H1 (cell line): ENCODE results near the gene NEK10. TPM values are rescaled to one million over a fixed set of nuclear protein-coding genes. Genes with fewer than 3 reads are reported as not detected.
A peak's percentile ranks its signal among the peaks of the same experiment; 100 is the strongest.

Experiments used
- CTCF ChIA-PET: fragments of 300-600 bp; sonication (Branson Sonifier 250); formaldehyde crosslinking; loops from one replicate; lab custom pipeline; 2021; ENCODE audit not compliant: partially characterized antibody; lab: Charles Lee
- POLR2A ChIA-PET: fragments of 300-600 bp; sonication (Branson Sonifier 250); formaldehyde crosslinking; loops from one replicate; lab custom pipeline; 2021; ENCODE audit warnings: inconsistent platforms; ENCODE audit not compliant: partially characterized antibody; lab: Charles Lee
- DNase-seq, 2 experiments: peaks; one replicate each; pipeline versions ENCODE4 v3.0.0 to v3.0.0-alpha.2; 2010 to 2022; ENCODE audit warnings: low spot score in 2 of 2, low read depth in 1 of 2, mixed read lengths in 1 of 2
- FAIRE-seq: peaks from 2 replicates; lab custom pipeline; 2011; peaks lifted over from hg19 to GRCh38; lab: Jason Lieb, UNC
- H2AFZ ChIP-seq: 2 replicates; pipeline ENCODE4 v1.8.1; 2012; ENCODE audit warnings: low read length, inconsistent platforms
- H2AK5ac ChIP-seq: 2 replicates; pipeline ENCODE4 v1.6.1; 2013; ENCODE audit warnings: low read depth, low read length
- H2BK120ac ChIP-seq: replicated peaks from 2 replicates; pipeline ENCODE3; 2013; ENCODE audit warnings: low read depth, low read length, inconsistent platforms
- H2BK12ac ChIP-seq: 2 replicates; pipeline ENCODE4 v1.6.1; 2013; ENCODE audit warnings: low read depth, low read length
- H2BK15ac ChIP-seq: 2 replicates; pipeline ENCODE4 v1.6.1; 2013; ENCODE audit warnings: low read length
- H2BK20ac ChIP-seq: 2 replicates; pipeline ENCODE4 v1.6.1; 2013; ENCODE audit warnings: low read length
- H2BK5ac ChIP-seq: 2 replicates; pipeline ENCODE4 v1.6.1; 2013; ENCODE audit warnings: low read depth, low read length
- H3K14ac ChIP-seq: 2 replicates; pipeline ENCODE4 v1.6.1; 2013; ENCODE audit warnings: inconsistent platforms; ENCODE audit not compliant: insufficient read length
- H3K18ac ChIP-seq: 2 replicates; pipeline ENCODE4 v1.6.1; 2013; ENCODE audit warnings: low read length; ENCODE audit errors: extremely low read depth
- H3K23ac ChIP-seq: 2 replicates; pipeline ENCODE4 v1.6.1; 2013; ENCODE audit warnings: inconsistent platforms; ENCODE audit not compliant: insufficient read length
- H3K23me2 ChIP-seq: 2 replicates; pipeline ENCODE4 v1.6.1; 2013; ENCODE audit warnings: low read depth, low read length
- H3K27ac ChIP-seq: 2 replicates; pipeline ENCODE4 v1.6.1; 2011; ENCODE audit warnings: low read depth, low read length, inconsistent platforms
- H3K27me3 ChIP-seq, 4 experiments: replicated peaks in 1 of 4; 1 replicate in 1 of 4; 2 replicates in 3 of 4; pipeline versions ENCODE4 v1.6.1 to v1.8.1; 2011 to 2013; ENCODE audit warnings: low read length in 3 of 4, mild to moderate bottlenecking in 3 of 4, inconsistent platforms in 2 of 4, mixed read lengths in 2 of 4, moderate library complexity in 1 of 4; ENCODE audit not compliant: control insufficient read depth in 3 of 4, insufficient read depth in 3 of 4; ENCODE audit errors: extremely low read depth in 1 of 4
- H3K36me3 ChIP-seq, 4 experiments: 2 replicates each; pipeline versions ENCODE4 v1.6.1 to v1.8.1; 2011 to 2013; ENCODE audit warnings: mild to moderate bottlenecking in 4 of 4, low read length in 3 of 4, moderate library complexity in 2 of 4, control low read depth in 1 of 4, inconsistent platforms in 1 of 4; ENCODE audit not compliant: insufficient read depth in 4 of 4, control insufficient read depth in 2 of 4
- H3K4ac ChIP-seq: replicated peaks from 2 replicates; pipeline ENCODE3; 2013; ENCODE audit warnings: low read length, low read depth, mixed read lengths, inconsistent platforms; ENCODE audit not compliant: insufficient read length
- H3K4me1 ChIP-seq, 4 experiments: replicated peaks in 1 of 4; 1 replicate in 1 of 4; 2 replicates in 3 of 4; pipeline versions ENCODE4 v1.6.1 to v1.8.1; 2011 to 2013; ENCODE audit warnings: low read length in 3 of 4, inconsistent platforms in 2 of 4, mixed read lengths in 1 of 4; ENCODE audit not compliant: insufficient read depth in 4 of 4, control insufficient read depth in 3 of 4
- H3K4me2 ChIP-seq, 2 experiments: 2 replicates each; pipeline versions ENCODE4 v1.6.1 to v1.8.1; 2011 to 2013; ENCODE audit warnings: low read depth in 2 of 2, low read length in 2 of 2, control low read depth in 1 of 2, inconsistent platforms in 1 of 2, mild to moderate bottlenecking in 1 of 2; ENCODE audit not compliant: insufficient read depth in 1 of 2
- H3K4me3 ChIP-seq, 4 experiments: fragments of 200-600, 300-600 bp in 1 of 4; sonication (generic), shearing (Covaris generic), sonication (Bioruptor Twin) in 1 of 4; 2 replicates each; pipeline versions ENCODE4 v1.5.1 to v1.8.1; 2011 to 2016; ENCODE audit warnings: low read length in 4 of 4, low read depth in 3 of 4, control low read depth in 2 of 4, inconsistent platforms in 2 of 4, mild to moderate bottlenecking in 2 of 4, mixed read lengths in 1 of 4, moderate library complexity in 1 of 4; ENCODE audit not compliant: insufficient read depth in 2 of 4; ENCODE audit errors: extremely low read depth in 1 of 4
- H3K56ac ChIP-seq: replicated peaks from 2 replicates; pipeline ENCODE3; 2013; ENCODE audit warnings: low read depth, mild to moderate bottlenecking, mixed read lengths, low read length, inconsistent platforms; ENCODE audit not compliant: insufficient read length
- H3K79me1 ChIP-seq: 2 replicates; pipeline ENCODE4 v1.6.1; 2013; ENCODE audit warnings: low read depth, low read length, control low read depth
- H3K79me2 ChIP-seq, 2 experiments: 2 replicates each; pipeline versions ENCODE4 v1.6.1 to v1.8.1; 2012 to 2013; ENCODE audit warnings: low read length in 2 of 2, mild to moderate bottlenecking in 2 of 2, inconsistent platforms in 1 of 2; ENCODE audit not compliant: insufficient read depth in 2 of 2, control insufficient read depth in 1 of 2
- H3K9ac ChIP-seq, 4 experiments: replicated peaks in 1 of 4; 1 replicate in 1 of 4; 2 replicates in 3 of 4; pipeline versions ENCODE4 v1.6.1 to v1.8.1; 2011 to 2013; ENCODE audit warnings: low read depth in 3 of 4, low read length in 3 of 4, control low read depth in 2 of 4, mild to moderate bottlenecking in 2 of 4, moderate library complexity in 2 of 4, inconsistent platforms in 1 of 4; ENCODE audit errors: extremely low read depth in 1 of 4
- H3K9me3 ChIP-seq, 2 experiments: 2 replicates each; pipeline versions ENCODE4 v1.6.1 to v1.8.1; 2012 to 2013; ENCODE audit warnings: mild to moderate bottlenecking in 2 of 2, moderate library complexity in 2 of 2, control low read depth in 1 of 2, inconsistent platforms in 1 of 2, low read depth in 1 of 2, low read length in 1 of 2, mixed read lengths in 1 of 2; ENCODE audit not compliant: insufficient read depth in 2 of 2
- H4K20me1 ChIP-seq, 2 experiments: replicated peaks in 1 of 2; 2 replicates each; pipeline versions ENCODE3 to v1.8.1; 2011 to 2013; ENCODE audit warnings: inconsistent platforms in 2 of 2, low read length in 2 of 2, mild to moderate bottlenecking in 1 of 2; ENCODE audit not compliant: insufficient read depth in 2 of 2, control insufficient read depth in 1 of 2
- H4K5ac ChIP-seq: 2 replicates; pipeline ENCODE4 v1.6.1; 2013; ENCODE audit warnings: low read length, low read depth, mixed read lengths, inconsistent platforms; ENCODE audit not compliant: insufficient read length
- H4K8ac ChIP-seq: 2 replicates; pipeline ENCODE4 v1.8.0; 2013; ENCODE audit warnings: mild to moderate bottlenecking, moderate library complexity, low read length, inconsistent platforms; ENCODE audit not compliant: insufficient read depth; ENCODE audit errors: extremely low read depth
- H4K91ac ChIP-seq: replicated peaks from 2 replicates; pipeline ENCODE3; 2013; ENCODE audit warnings: low read length, mixed read lengths, inconsistent platforms; ENCODE audit not compliant: insufficient read length
- CHD2 ChIP-seq: IDR thresholded peaks from 2 replicates; pipeline ENCODE4 v1.6.1; 2012; ENCODE audit warnings: low read length, improper control_type of control experiment
- EZH2 ChIP-seq: fragments of 200-600 bp; sonication (generic); IDR thresholded peaks from 2 replicates; pipeline ENCODE4 v1.7.1; 2012; ENCODE audit warnings: low read depth, mild to moderate bottlenecking, moderate library complexity, low read length, inconsistent platforms; ENCODE audit not compliant: severe bottlenecking
- FOSL1 ChIP-seq: IDR thresholded peaks from 2 replicates; pipeline ENCODE4 v1.6.1; 2011; ENCODE audit warnings: mild to moderate bottlenecking, low read depth, low read length, moderate library complexity; ENCODE audit not compliant: insufficient read depth
- KDM5A ChIP-seq: fragments of 200-600 bp; IDR thresholded peaks from 2 replicates; pipeline ENCODE4 v1.7.1; 2012; ENCODE audit warnings: mild to moderate bottlenecking, low read length, inconsistent platforms, mixed read lengths
- POLR2AphosphoS5 ChIP-seq: IDR thresholded peaks from 2 replicates; pipeline ENCODE4 v1.6.1; 2011; ENCODE audit warnings: low read depth, low read length
- RAD21 ChIP-seq, 2 experiments: IDR thresholded peaks in 1 of 2; conservative IDR thresholded peaks in 1 of 2; 2 replicates each; pipeline ENCODE4 v1.6.1; 2011; ENCODE audit warnings: low read depth in 2 of 2, low read length in 2 of 2, improper control_type of control experiment in 1 of 2, inconsistent platforms in 1 of 2, mild to moderate bottlenecking in 1 of 2, moderate library complexity in 1 of 2
- TEAD4 ChIP-seq: IDR thresholded peaks from 2 replicates; pipeline ENCODE4 v1.6.1; 2012; ENCODE audit warnings: low read depth, low read length, inconsistent platforms, mixed read lengths
- WGBS, 2 experiments: shearing (Covaris generic) in 1 of 2; methylation state at CpG; one replicate each; pipeline versions ENCODE4 v1.1.6 to v1.1.7; 2013 to 2015; ENCODE audit warnings: low lambda C conversion rate in 2 of 2, mixed read lengths in 2 of 2, inconsistent platforms in 1 of 2, low coverage in 1 of 2, missing lambda C conversion rate in 1 of 2; ENCODE audit not compliant: insufficient replicate concordance in 2 of 2, insufficient coverage in 1 of 2, insufficient read length in 1 of 2; ENCODE audit errors: extremely low coverage in 1 of 2, missing lambda C conversion rate in 1 of 2; 5-methylcytosine and 5-hydroxymethylcytosine counted together
- polyA plus RNA-seq, 7 experiments: library from polyadenylated mRNA; depleted of rRNA in 3 of 7; stranded (reverse) in 5 of 7; unstranded in 2 of 7; fragments of >200 nt in 5 of 7; fragments of 200-250 nt in 2 of 7; gene quantifications; 1 replicate in 5 of 7; 2 replicates in 1 of 7; 4 replicates in 1 of 7; pipeline versions ENCODE4 v1.2.1 to v1.2.3, GENCODE V29; 2011 to 2013; ENCODE audit warnings: missing spikeins in 2 of 7, mixed read lengths in 2 of 7
- total RNA-seq: library from RNA; stranded (reverse); fragmentation: NEBNext Ultra II Directional; extraction: Animal tissue kit (Norgen Biotek cat#: 25700); gene quantifications from 2 replicates; pipeline ENCODE4 v1.2.1, GENCODE V29; 2021
- TF ChIP-seq, protein P1 (sequence below): IDR thresholded peaks from 2 replicates; pipeline ENCODE4 v1.6.1; 2012; ENCODE audit warnings: inconsistent platforms

Gene NEK10
- total and polyA plus RNA-seq, 2 of the 8 experiments (the other 6 are each of a cell fraction or from before 2014, with no cell fraction given) = 0.18 to 0.50 TPM

DNA sequence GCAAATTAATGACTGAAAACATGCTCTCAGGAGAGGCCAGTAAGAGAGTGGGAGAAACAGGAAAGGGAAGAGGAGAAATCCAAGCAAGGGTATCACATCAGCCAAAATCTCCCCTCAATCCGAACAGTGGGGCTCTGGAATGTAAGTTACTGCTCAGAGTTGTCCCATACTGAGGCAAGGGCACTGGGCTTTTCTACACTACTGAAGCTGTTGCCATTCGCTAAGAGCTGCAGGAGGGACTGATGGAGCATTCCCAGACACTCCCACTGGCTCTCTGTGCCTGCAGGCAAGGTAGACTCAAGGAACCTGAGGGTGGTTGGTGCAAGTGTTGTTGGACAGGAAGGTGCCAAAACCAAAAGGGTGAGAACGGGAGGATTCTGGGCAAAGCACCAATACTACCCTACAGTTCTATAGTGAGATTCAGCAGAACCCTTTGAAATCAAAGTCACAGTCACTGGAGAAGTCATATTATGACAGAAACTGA lies 46.1 kb downstream of the NEK10 start:
- Histone ChIP-seq H2BK12ac (no peak overlapping the region), H2BK120ac (no peak overlapping the region), H4K8ac (no peak overlapping the region), H2AFZ (peak overlapping the region; percentile 55; the same call in 1 of the 2 replicates), H3K4ac (no peak overlapping the region), H2BK5ac (no peak overlapping the region), H3K56ac (no peak overlapping the region), H3K9ac (no peak overlapping the region), H2BK15ac (no peak overlapping the region), H3K79me1 (no peaks in the 10 kb centered on the region; the same call in 1 of the 2 replicates), H3K27me3 (peaks cover 0 to 1% (median 0%) of the 10 kb centered on the region in 4 experiments; a peak in 1 of 7 replicates), H4K5ac (no peak overlapping the region), H3K23ac (no peak overlapping the region), H3K9me3 (no peaks in the 10 kb centered on the region), H3K4me1 (no peaks in the 10 kb centered on the region), H3K23me2 (no peaks in the 10 kb centered on the region; the same call in 1 of the 2 replicates), H4K91ac (no peak overlapping the region), H3K79me2 (no peaks in the 10 kb centered on the region), H4K20me1 (no peaks in the 10 kb centered on the region), H3K27ac (no peak overlapping the region), H3K36me3 (no peaks in the 10 kb centered on the region), H2AK5ac (no peak overlapping the region), H2BK20ac (no peak overlapping the region), H3K4me2 (no peak overlapping the region), H3K14ac (no peak overlapping the region), H3K4me3 (no peak overlapping the region), H3K18ac (no peak overlapping the region)
- no peak for FAIRE-seq
- CTCF ChIA-PET = interaction anchor here (1.1 to 2.7 kb wide), 2 partner anchors 11 to 360 kb away, joined by 6 to 9 read pairs; no protein-coding TSS in a partner anchor
- no peak for TF ChIP-seq CHD2
- no peak for TF ChIP-seq EZH2
- TF ChIP-seq POLR2AphosphoS5 = no peak
- no peak for TF ChIP-seq TEAD4
- TF ChIP-seq RAD21 (IDR thresholded peaks at IDR 0.05 in 1 of 2, conservative IDR thresholded peaks at IDR 0.05 in 1 of 2; ENCODE audit: low read depth in 2 of 2, low read length in 2 of 2) = no peak
- TF ChIP-seq FOSL1 = no peak
- no peak for TF ChIP-seq KDM5A
- TF ChIP-seq, protein P1, sequence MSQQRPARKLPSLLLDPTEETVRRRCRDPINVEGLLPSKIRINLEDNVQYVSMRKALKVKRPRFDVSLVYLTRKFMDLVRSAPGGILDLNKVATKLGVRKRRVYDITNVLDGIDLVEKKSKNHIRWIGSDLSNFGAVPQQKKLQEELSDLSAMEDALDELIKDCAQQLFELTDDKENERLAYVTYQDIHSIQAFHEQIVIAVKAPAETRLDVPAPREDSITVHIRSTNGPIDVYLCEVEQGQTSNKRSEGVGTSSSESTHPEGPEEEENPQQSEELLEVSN = no peak
- WGBS, 2 experiments = 74% methylated on average over 3 of the region's 3 CpGs; no CpG with 5 or more reads in 1 of the 2 experiments
- no peak for DNase-seq
- POLR2A ChIA-PET = no interaction called here
